ENCODE data around the gene HIVEP2.

The HIVEP2 gene

DNA sequence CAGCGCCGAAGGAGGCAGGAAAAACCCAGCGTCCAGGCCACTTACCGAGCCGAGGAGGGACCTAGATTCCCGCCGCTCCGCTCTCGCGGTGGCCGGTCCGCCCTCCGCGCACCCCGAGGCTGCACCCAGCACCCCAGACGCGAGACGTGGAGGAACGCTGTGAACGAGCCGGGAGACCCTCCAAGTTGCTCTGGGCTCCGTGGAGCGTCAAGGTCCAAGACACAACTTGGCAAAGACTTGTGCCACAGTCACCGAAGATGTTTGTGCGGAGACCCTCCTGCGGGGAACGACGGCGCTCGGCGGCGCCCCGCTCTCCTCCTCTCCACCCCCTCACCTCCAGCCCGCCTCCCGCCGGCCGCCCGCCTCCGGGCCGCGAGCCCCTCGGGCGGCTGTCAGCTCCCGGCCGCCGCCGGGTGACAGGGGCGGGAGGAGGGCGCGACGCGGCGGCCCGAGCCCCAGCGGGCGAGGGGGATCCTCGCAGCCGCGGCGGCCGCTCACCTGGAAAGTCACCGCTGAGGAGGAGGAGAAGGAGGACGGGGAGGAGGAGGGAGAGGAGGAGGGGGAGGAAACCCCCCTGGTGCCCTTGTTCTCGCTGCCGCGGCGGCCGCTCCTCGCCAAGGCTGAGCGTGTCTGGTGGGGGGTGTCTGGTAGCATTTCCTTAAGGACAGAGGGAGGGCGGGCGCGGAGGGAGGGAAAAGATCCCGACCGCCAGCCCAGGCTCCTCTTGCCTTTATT is 637 bp upstream of the HIVEP2 start:
- peak in 35 of 56 donors; percentile 18 to 80 (median 57) for DNase-seq

DNA sequence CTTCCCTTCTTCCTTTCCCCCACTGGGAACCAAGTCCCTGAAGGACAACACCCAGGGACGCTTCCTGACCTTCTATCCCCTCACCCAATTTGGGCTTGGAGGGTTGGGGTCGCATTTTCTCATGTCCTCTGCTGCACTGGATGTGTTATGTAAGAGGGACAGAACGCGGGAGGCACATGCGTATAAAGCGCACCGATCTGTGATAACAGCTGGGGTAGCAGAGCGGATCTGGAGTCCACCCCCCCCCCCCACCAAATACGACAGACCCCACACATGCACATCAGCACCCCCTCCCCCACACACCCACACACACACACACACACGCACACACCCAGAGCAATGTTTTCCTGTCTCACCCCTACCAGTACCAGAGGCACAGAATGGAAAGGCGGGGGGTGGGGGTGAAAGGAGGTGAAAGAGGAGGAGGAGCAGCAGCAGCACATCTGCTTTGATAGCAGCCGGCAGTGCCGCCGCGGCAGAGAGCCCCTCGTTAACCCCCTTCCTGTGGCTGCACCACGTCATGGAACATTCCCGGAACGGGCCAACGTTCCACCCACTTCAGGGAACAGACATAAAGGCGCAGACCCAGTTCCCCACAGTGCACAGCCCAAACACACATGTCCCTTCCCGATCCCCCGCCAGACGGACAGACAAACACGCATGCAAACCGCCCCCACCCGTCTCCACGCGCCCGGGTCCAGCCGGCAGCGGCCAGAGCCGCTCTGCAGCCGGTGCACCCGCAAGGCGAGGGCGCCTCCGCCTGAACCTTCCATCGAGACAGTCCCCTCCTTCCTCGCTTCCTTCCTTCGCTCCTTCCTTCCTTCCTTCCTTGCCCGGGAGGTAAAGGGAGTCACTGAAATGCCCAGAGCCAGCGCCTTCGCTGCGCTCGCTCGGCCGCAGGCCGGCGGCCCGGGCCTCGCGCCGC is 590 bp downstream of the HIVEP2 start:
- peak in 55 of 56 donors; percentile 39 to 88 (median 65) for DNase-seq

GRCh38 chr6:142943711-142944123 is 1.3 kb downstream of the HIVEP2 start:
- peak in 21 of 56 donors; percentile 16 to 80 (median 57) for DNase-seq

GRCh38 chr6:142942805-142943227 is 2.2 kb downstream of the HIVEP2 start:
- DNase-seq = no peak

- DNase-seq = no peak
Measured at GRCh38 chr6:142942238-142942637, 2.7 kb downstream of the HIVEP2 start.

GRCh38 chr6:142941018-142941417 is 4.0 kb downstream of the HIVEP2 start:
- no peak for DNase-seq

DNA sequence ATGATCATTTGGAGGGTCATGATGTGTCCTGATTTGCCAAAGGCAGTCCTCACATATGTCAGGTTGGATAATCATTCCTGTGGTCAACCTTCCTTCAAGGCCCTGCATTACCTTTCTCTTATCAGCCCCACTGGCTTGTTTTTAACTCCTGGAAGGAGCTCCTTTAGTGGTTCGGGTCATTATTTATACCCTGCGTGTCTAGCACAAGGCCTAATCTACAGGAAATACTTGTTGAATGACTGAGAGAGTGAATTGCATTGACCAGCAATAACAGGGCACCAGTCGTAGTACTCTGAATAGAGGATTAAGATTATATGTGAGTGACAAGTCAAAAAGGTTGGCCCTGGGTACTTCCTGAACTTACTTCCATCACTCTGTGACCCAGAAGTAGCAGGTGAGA is 4.5 kb downstream of the HIVEP2 start:
- no peak for DNase-seq

GRCh38 chr6:142938510-142938909 is 6.5 kb downstream of the HIVEP2 start:
- no peak for DNase-seq

DNA sequence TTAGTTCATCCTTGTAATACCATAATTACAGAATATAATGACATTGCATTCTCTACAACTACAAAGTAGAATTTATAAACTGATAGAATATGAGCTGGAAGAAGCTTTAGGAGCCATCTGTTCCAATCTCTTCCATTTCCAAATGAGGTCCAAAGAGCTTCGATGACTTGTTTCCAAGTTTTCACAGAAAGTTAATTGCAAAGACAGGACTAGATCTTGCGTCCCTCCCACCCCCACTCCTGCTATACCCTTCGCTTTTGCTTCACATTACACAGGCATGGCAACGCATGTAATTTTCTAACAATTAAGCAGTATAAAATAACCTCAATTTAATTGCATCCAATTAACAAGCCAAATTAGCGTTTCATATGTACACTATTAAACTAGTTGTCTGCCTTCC is 7.0 kb downstream of the HIVEP2 start:
- no peak for DNase-seq

DNA sequence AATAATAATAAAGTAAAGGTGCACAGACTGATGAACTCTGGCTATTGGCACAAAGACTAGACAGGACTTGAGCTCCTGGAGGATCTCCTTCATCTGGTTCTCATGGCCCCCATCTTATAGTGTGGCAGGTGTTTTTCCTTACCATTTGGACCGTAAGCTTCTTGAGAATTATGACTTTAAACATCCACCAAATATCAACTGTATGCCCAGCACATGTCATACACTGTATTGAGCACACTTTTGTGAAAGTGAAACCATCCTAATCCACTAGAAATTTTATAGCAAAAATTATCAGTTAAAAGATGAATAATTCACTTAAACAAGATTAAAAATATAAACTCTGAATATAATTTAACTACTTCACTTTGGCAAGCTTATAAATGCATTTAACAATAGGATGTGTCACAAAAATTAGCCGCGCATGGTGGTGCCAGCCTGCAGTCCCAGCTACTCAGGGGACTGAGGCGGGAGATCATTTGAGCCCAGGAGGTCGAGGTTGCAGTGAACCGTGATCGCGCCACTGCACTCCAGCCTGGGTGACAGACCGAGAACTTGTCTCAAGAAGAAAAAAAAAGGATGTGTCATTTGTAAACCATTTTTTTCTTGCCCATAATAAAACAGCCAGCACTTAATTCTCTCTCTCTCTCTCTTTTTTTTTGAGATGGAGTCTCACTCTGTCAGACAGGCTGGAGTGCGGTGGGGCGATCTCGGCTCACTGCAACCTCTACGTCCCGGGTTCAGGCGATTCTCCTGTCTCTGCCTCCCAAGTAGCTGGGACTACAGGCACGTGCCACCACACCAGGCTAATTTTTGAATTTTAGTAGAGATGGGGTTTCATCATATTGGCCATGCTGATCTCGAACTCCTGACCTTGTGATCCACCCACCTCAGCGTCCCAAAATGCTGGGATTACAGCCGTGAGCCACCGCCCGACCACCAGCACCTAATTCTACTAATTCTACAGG is 9.1 kb downstream of the HIVEP2 start:
- DNase-seq = no peak

DNA sequence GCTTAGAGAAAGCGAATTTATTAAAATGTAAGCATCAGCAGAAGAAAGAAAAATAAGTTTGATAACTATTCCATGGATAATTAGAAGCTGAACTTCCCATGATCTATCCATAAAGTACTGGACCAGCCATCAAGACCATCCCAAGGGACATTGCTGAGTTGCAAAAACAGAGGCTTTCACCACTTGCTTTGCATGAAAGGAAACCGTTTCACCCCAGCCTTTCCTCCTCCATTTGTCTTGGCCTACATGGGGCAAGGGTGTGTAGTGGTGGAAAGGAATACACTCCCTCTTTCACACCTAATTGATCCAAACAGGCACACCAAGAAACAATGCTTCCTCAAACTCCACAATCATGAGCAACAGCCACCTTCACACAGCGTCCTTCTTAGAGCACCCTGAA is 10.4 kb downstream of the HIVEP2 start:
- DNase-seq = no peak

GRCh38 chr6:142934106-142934505 is 10.9 kb downstream of the HIVEP2 start:
- no peak for DNase-seq

DNA sequence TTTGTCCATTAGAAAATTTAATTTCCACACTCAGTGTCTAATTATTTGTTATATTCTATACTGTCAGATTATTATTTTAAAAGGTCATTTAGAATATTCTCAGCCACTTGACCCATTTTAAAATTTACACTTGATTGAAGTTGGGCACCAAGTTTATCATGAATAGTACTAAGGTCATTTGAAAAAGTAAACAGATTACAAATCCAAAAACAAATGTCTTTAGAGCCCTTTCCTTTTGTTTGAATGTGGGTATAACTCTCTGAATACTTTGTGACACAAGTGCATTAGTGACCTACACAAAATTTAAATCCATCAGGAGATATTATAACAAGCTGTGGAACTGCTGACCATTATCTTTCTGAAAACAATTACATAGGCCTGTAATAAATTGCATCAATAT is 11.3 kb downstream of the HIVEP2 start:
- no peak for DNase-seq

DNA sequence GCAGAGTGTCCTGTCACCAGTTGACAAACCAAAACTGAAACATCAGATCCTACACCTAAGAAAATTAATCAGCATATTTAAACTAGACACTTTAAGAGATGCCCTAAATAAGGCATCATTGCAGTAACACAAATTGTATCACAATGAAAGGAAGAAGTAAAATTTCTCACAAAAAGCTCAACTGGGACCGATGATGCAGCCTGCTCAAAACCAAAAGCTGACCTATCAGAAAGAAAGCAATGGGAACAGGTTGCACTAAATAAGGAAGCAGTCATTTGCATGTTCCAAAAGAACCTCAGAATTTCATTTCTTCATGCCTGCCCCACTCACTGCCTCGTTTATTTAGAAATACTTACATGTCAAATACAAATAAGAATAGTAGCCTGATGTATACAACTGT is 12.1 kb downstream of the HIVEP2 start:
- no peak for DNase-seq

DNA sequence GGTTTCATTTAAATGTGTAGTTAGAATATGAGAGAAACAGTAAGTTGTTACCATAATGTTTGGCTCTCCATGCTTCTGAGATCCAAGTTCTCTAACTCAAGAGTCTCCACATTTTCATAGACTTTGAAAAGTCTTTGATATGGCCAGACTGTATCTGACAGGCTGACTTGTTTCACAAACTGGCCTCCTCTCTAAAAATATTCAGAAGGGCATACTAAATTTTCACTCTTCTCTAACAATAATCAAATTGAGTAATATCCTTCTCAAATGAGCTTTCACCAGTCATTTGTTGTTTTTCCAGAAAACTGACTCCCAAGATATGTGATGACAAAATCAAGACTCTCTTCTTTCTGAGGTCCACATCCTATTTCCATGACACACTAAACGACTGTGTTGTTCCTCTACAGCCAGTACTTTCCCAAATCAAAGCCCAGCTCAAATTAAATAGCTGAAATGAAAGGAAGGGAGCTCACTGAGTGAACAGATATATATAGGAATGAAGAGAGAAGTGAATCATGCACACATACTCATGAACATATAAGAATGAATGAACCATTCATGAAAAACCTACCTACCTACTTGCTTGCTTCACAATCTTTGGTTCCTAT is 15.1 kb downstream of the HIVEP2 start:
- DNase-seq = no peak

- no peak for DNase-seq
Measured at GRCh38 chr6:142927904-142928303, 17.1 kb downstream of the HIVEP2 start.

DNA sequence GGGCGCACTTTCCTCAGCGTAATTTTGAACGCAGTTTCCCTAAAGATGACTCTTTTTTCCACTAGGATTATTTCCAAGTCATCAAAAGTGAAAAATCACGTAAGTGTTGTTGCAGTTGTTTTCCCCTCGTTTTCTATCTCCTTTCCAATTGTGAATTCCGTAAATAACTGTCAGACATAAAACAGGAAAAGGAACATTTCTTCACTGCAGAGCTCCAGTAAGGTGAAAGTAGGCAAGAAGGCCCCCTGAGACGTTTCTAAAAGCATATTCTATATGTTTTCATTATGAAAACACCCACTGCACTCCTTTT is 17.8 kb downstream of the HIVEP2 start:
- DNase-seq = no peak

GRCh38 chr6:142926494-142927270 is 18.3 kb downstream of the HIVEP2 start:
- peak in 55 of 56 donors; percentile 32 to 89 (median 72) for DNase-seq

GRCh38 chr6:142926177-142926493 is 18.8 kb downstream of the HIVEP2 start:
- no peak for DNase-seq

DNA sequence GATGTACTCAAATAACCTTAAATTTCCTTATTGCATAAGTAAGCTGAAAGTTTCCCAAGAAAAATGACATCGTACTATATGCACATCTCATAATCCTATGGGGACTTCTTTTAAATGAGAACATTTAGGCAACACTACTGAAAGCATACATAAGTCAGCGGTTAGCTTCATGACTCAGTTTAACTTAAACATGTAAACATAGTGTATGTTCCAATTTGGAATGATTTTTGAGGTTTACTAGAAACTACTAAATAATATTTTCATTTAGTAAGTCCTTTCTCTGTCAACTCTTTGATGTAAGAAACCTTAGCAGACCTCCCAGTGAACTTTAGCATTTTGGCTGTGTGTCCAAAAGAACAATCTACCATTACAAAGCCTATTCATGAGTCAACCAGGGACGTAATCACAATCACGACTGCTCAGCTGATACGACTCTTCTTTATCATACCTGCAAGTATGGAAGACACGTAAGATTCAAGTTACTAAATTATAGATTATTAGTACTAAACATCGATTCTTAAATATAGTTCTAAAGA is 19.3 kb downstream of the HIVEP2 start:
- no peak for DNase-seq

Data from amygdala (tissue), 56 donors.